HUES48 (cell line): Measurements from ENCODE around the gene KCNJ1.

Source experiments
- H3K27ac ChIP-seq: one replicate; pipeline ENCODE4 v1.7.0; 2013; ENCODE audit warnings: low read depth, low read length, inconsistent platforms
- H3K27me3 ChIP-seq: 2 replicates; pipeline ENCODE4 v1.6.1; 2013; ENCODE audit warnings: mild to moderate bottlenecking, low read length; ENCODE audit not compliant: control insufficient read depth, insufficient read depth
- H3K36me3 ChIP-seq: 2 replicates; pipeline ENCODE4 v1.6.1; 2013; ENCODE audit warnings: low read length; ENCODE audit not compliant: control insufficient read depth, insufficient read depth
- H3K4me1 ChIP-seq: 2 replicates; pipeline ENCODE4 v1.6.1; 2013; ENCODE audit warnings: mild to moderate bottlenecking, low read length; ENCODE audit not compliant: control insufficient read depth, insufficient read depth
- H3K4me3 ChIP-seq: 2 replicates; pipeline ENCODE4 v1.5.1; 2013; ENCODE audit warnings: mild to moderate bottlenecking, low read depth, low read length
- H3K9ac ChIP-seq: 2 replicates; pipeline ENCODE4 v1.6.1; 2013; ENCODE audit warnings: mild to moderate bottlenecking, low read depth, low read length, moderate library complexity
- H3K9me3 ChIP-seq: 2 replicates; pipeline ENCODE4 v1.6.1; 2013; ENCODE audit warnings: low read length; ENCODE audit not compliant: control insufficient read depth, insufficient read depth

KCNJ1 gene

GRCh38 chr11:128878455-128878854 lies 11.4 kb upstream of the KCNJ1 start:
- Histone ChIP-seq H3K36me3 (no peaks in the 10 kb centered on the region), H3K27me3 (peaks cover 35% of the 10 kb centered on the region), H3K4me1 (peaks cover 1% of the 10 kb centered on the region; the same call in 1 of the 2 replicates), H3K9me3 (no peaks in the 10 kb centered on the region), H3K27ac (no peak overlapping the region), H3K4me3 (no peak overlapping the region), H3K9ac (no peak overlapping the region)

GRCh38 chr11:128877726-128878125 lies 10.6 kb upstream of the KCNJ1 start:
- Histone ChIP-seq H3K27me3 (peaks cover 37% of the 10 kb centered on the region), H3K9ac (no peak overlapping the region), H3K4me1 (peaks cover 9% of the 10 kb centered on the region), H3K27ac (no peak overlapping the region), H3K4me3 (no peak overlapping the region), H3K9me3 (no peaks in the 10 kb centered on the region), H3K36me3 (no peaks in the 10 kb centered on the region)

DNA sequence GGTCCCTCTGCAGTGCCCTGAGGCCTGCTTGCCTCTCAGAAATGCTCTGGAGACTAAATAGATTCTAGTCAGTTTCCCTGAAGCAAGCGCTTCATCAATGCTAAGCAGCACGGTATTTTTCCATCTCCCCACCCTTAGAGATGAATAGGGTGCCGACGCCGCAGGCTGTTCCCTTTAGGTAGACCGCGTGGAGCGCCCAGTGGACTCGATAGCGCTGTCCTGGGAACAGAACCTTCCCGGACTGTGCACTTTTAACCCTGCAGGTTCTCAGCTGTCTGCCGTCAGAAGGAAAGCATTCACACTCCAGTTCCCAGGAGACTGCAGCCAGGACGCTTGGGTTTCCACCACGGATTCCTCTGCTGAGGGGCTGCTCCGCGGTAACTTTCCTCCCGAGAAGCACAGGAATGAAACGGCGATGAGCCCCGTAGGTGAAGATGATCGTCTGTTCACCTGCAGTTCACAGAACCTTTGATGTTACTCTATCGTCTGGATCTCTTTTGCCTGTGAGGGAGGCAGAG lies 9.1 kb upstream of the KCNJ1 start:
- H3K27ac ChIP-seq, result no peak overlapping the region
- H3K9ac ChIP-seq, result no peak overlapping the region
- H3K4me3 ChIP-seq, result no peak overlapping the region
- no peaks in the 10 kb centered on the region for H3K36me3 ChIP-seq
- H3K9me3 ChIP-seq, result no peaks in the 10 kb centered on the region
- peaks cover 24% of the 10 kb centered on the region for H3K4me1 ChIP-seq
- H3K27me3 ChIP-seq, result peaks cover 36% of the 10 kb centered on the region

DNA sequence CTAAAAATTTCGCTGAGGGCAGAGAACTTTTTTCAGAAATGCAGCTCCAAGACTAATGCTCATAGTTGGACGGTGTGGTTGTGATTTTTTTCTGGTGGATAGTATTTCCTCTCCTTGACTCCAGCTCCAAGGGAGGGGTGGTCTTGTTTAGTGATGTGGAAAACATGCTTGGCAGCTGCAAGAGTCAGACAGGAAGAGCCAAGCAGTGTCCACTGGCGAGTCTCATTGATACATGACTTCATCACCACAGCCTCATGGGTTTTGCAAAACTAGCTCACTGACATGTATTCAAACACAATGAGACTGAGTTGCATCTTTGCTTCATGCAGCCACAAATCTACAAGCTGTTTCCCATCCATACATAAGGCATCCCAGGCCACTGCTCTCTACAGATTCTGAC lies 7.3 kb upstream of the KCNJ1 start:
- H3K9ac ChIP-seq, result no peak overlapping the region
- H3K27ac ChIP-seq, result no peak overlapping the region
- peaks cover 36% of the 10 kb centered on the region for H3K27me3 ChIP-seq
- H3K4me3 ChIP-seq, result no peak overlapping the region
- no peaks in the 10 kb centered on the region for H3K9me3 ChIP-seq
- H3K4me1 ChIP-seq, result peaks cover 39% of the 10 kb centered on the region
- H3K36me3 ChIP-seq, result no peaks in the 10 kb centered on the region

GRCh38 chr11:128872594-128872993 lies 5.5 kb upstream of the KCNJ1 start:
- Histone ChIP-seq H3K9ac (no peak overlapping the region), H3K27me3 (peaks cover 40% of the 10 kb centered on the region), H3K4me1 (peaks cover 39% of the 10 kb centered on the region), H3K4me3 (peak overlapping the region; percentile 11), H3K36me3 (no peaks in the 10 kb centered on the region), H3K9me3 (no peaks in the 10 kb centered on the region), H3K27ac (no peak overlapping the region)

DNA sequence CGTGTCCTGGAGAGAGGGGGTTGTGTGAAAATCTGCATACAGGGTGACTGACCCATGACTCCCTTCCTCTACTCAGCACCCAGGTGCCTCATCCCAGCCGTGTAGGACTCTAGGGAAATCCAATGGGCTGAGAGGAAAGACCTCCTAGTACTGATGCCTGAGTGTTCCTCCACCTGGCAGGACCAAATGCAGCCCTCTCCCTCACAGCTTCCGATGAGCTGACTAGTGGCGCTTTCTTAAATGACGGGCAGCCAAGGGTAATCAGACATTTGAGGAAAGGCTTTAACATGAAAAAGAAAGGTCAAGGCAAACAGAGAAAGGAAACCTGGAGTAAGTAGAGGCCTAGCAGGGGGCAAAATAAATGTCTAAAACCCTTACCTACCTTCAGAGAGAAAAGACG lies 5.0 kb upstream of the KCNJ1 start:
- Histone ChIP-seq H3K4me3 (peak overlapping the region; percentile 11), H3K27ac (no peak overlapping the region), H3K4me1 (peaks cover 39% of the 10 kb centered on the region), H3K9ac (no peak overlapping the region), H3K27me3 (peaks cover 38% of the 10 kb centered on the region), H3K9me3 (no peaks in the 10 kb centered on the region), H3K36me3 (no peaks in the 10 kb centered on the region)

- H3K27ac ChIP-seq, result peak overlapping the region; percentile 59
- no peaks in the 10 kb centered on the region for H3K36me3 ChIP-seq
- no peak overlapping the region for H3K9ac ChIP-seq
- H3K4me3 ChIP-seq, result peak overlapping the region; percentile 11
- H3K4me1 ChIP-seq, result peaks cover 39% of the 10 kb centered on the region
- H3K9me3 ChIP-seq, result no peaks in the 10 kb centered on the region
- peaks cover 34% of the 10 kb centered on the region for H3K27me3 ChIP-seq
Measured at GRCh38 chr11:128871168-128871610, 4.1 kb upstream of the KCNJ1 start.

DNA sequence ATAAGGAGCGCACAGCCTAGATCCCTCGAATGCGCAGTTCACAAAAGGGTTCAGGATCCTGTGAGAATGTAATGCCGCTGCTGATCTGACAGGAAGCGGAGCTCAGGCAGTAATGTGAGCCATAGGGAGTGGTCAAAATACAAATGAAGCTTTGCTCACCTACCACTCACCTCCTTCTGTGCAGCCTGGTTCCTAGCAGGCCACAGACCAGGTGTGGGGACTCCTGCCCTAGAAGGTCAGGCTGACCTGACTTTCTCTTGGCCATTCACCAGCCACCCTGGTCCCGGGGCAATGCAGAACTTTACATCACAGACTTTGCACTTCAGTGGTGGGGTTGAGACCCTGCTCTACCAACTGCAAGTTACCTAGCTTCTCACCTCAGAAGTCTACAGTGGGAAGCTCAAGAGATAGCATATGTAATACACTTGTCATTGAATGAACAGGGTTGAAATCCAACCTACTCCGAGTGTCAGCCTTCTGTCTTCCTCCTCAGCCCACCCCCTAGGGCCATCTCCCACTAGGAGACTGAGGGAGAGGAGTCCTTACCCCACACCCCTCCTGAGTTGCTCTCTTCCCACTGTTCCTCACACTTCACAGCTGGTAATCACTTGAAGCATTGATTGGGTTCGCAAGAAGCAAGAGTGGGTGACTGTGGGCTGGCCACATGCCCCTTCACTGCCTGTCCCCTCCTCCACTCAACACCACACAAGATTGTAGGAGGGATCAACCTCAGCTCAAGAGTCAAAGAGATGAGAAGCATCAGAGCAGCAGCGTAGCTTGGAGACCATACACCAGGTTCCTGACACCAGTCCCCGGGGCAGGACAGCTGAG lies 2.0 kb upstream of the KCNJ1 start:
- Histone ChIP-seq H3K4me1 (peaks cover 39% of the 10 kb centered on the region), H3K9ac (no peak overlapping the region), H3K27ac (no peak overlapping the region), H3K27me3 (peaks cover 20% of the 10 kb centered on the region), H3K9me3 (no peaks in the 10 kb centered on the region), H3K36me3 (no peaks in the 10 kb centered on the region), H3K4me3 (no peak overlapping the region)

DNA sequence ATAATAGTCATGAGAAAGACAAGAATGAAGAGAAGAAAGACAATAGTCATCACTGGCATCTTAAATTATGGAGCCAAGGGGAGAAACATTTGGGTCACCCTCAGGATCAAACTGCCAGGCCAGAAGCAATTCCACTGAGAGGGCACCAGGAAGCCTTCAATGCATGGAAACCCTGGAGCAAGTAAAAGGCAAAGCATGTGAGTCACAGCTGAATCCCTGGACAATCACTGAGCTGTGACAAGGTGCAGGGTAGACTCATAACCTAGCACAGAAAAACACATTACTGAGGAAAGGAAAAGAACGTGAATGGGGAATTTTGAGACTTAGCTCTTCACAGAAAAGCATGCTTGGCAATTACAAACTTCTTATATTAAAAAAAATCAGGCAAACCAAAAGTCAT lies 1.6 kb downstream of the KCNJ1 start:
- H3K27me3 ChIP-seq, result 0 out of 2 replicates have a peak, but pooled peaks cover 4% of the 10 kb centered on the region
- no peak overlapping the region for H3K27ac ChIP-seq
- no peaks in the 10 kb centered on the region for H3K9me3 ChIP-seq
- no peaks in the 10 kb centered on the region for H3K36me3 ChIP-seq
- H3K4me3 ChIP-seq, result no peak overlapping the region
- H3K9ac ChIP-seq, result no peak overlapping the region
- peaks cover 19% of the 10 kb centered on the region for H3K4me1 ChIP-seq

DNA sequence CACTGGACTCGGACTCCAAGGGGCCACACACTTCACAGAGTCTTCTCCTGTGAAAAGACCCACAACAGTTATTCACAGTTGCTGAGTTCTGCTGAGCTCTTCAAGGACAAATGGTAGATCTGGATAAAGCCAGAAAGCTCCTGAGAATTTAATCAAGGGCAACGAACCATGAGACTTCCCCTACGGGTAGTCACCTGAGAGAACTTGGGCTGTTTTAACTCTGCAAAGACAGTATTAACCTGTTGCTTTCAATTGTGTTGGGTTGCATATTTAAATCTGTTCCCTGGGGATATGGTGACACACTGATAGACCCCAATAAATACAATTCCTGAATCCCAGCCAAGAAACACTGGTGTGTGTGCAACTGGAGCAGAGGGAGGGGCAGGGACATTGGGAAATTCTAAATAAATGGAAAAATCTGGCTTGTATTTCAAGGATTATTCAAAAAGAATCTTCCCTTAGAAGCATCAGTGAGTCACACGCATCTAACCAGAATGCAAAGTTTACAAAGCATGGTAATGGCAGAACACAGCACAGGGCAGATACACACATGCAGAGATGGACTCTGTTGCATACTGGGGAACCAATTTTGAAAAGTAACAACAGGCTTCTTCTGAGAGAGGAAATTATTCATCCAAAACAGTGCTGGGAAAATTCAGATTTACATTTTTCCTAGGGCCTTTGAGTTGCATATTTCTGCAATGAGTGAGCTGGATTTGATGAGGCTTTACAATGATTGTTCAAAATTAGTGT lies 4.0 kb downstream of the KCNJ1 start:
- Histone ChIP-seq H3K27ac (no peak overlapping the region), H3K9me3 (no peaks in the 10 kb centered on the region), H3K9ac (no peak overlapping the region), H3K36me3 (no peaks in the 10 kb centered on the region), H3K27me3 (peaks cover 10% of the 10 kb centered on the region; the same call in 1 of the 2 replicates), H3K4me1 (peaks cover 12% of the 10 kb centered on the region), H3K4me3 (no peak overlapping the region)

- Histone ChIP-seq H3K9me3 (no peaks in the 10 kb centered on the region), H3K4me1 (peaks cover 12% of the 10 kb centered on the region), H3K9ac (no peak overlapping the region), H3K27ac (no peak overlapping the region), H3K27me3 (peaks cover 10% of the 10 kb centered on the region; the same call in 1 of the 2 replicates), H3K36me3 (no peaks in the 10 kb centered on the region), H3K4me3 (no peak overlapping the region)
Measured at GRCh38 chr11:128862406-128862805, 4.7 kb downstream of the KCNJ1 start.
